OCI-LY1 (cell line): ENCODE data around the gene RELL1.

Experiments used
- H2AFZ ChIP-seq: fragments of 200-600 bp; sonication (generic), shearing (Covaris generic); 2 replicates; pipeline ENCODE4 v1.6.0; 2014; ENCODE audit warnings: antibody characterized with exemption, mild to moderate bottlenecking, low read length
- H3F3A ChIP-seq: fragments of 200-600 bp; sonication (generic), shearing (Covaris generic); 2 replicates; pipeline ENCODE4 v1.6.0; 2014; ENCODE audit warnings: mild to moderate bottlenecking, antibody characterized with exemption, low read length, moderate library complexity; ENCODE audit not compliant: insufficient read depth
- H3K27ac ChIP-seq: fragments of 200-600 bp; sonication (generic); 2 replicates; pipeline ENCODE4 v1.5.1; 2014; ENCODE audit warnings: low read length, mixed run types, mild to moderate bottlenecking, low read depth; ENCODE audit not compliant: poor library complexity, severe bottlenecking
- H3K27me3 ChIP-seq: fragments of 200-600 bp; sonication (generic); 2 replicates; pipeline ENCODE4 v1.6.0; 2014; ENCODE audit warnings: antibody characterized with exemption, mild to moderate bottlenecking, low read length, moderate library complexity; ENCODE audit not compliant: insufficient read depth
- H3K36me3 ChIP-seq: fragments of 200-600 bp; sonication (generic); 2 replicates; pipeline ENCODE4 v1.6.1; 2014; ENCODE audit warnings: mild to moderate bottlenecking, antibody characterized with exemption, low read length, moderate library complexity, mixed read lengths; ENCODE audit not compliant: insufficient read depth
- H3K4me1 ChIP-seq: fragments of 200-600 bp; sonication (generic); 2 replicates; pipeline ENCODE4 v1.5.1; 2014; ENCODE audit warnings: mild to moderate bottlenecking, low read length, moderate library complexity; ENCODE audit not compliant: insufficient read depth, severe bottlenecking
- H3K4me2 ChIP-seq: fragments of 200-600 bp; sonication (generic), shearing (Covaris generic); 2 replicates; pipeline ENCODE4 v1.6.1; 2014; ENCODE audit warnings: low read length
- H3K4me3 ChIP-seq: fragments of 200-600 bp; sonication (generic); 2 replicates; pipeline ENCODE4 v1.5.1; 2014; ENCODE audit warnings: low read length, low read depth, mild to moderate bottlenecking, mixed read lengths; ENCODE audit not compliant: poor library complexity, severe bottlenecking
- H3K79me2 ChIP-seq: fragments of 200-600 bp; shearing (Covaris generic); 2 replicates; pipeline ENCODE4 v1.6.1; 2016; ENCODE audit warnings: mixed run types, low read length, mixed read lengths; ENCODE audit not compliant: insufficient read depth
- H3K9ac ChIP-seq: fragments of 200-600 bp; sonication (generic), shearing (Covaris generic); 2 replicates; pipeline ENCODE4 v1.6.1; 2014; ENCODE audit warnings: mild to moderate bottlenecking, low read length, mixed read lengths
- H3K9me2 ChIP-seq: fragments of 200-600 bp; sonication (generic), shearing (Covaris generic); 2 replicates; pipeline ENCODE4 v1.6.1; 2014; ENCODE audit warnings: low read depth, mild to moderate bottlenecking, low read length, mixed read lengths
- H3K9me3 ChIP-seq: fragments of 200-600 bp; shearing (Covaris generic); 2 replicates; pipeline ENCODE4 v1.6.1; 2014; ENCODE audit warnings: low read length, mixed read lengths
- H4K20me1 ChIP-seq: fragments of 200-600 bp; sonication (generic), shearing (Covaris generic); 2 replicates; pipeline ENCODE4 v1.6.0; 2016; ENCODE audit warnings: mild to moderate bottlenecking, low read length; ENCODE audit not compliant: insufficient read depth
- EZH2 ChIP-seq: fragments of 200-600 bp; sonication (generic), shearing (Covaris generic); IDR thresholded peaks from 2 replicates; pipeline ENCODE4 v1.8.0; 2017; ENCODE audit warnings: borderline replicate concordance, mixed run types, mild to moderate bottlenecking, antibody characterized with exemption, low read length, moderate library complexity, mixed read lengths
- TF ChIP-seq, protein P1 (sequence below): fragments of 200-600 bp; sonication (generic), shearing (Covaris generic); IDR thresholded peaks from 2 replicates; pipeline ENCODE4 v1.5.1; 2017; ENCODE audit warnings: mild to moderate bottlenecking, antibody characterized with exemption, low read length, moderate library complexity, mixed read lengths

The RELL1 gene

DNA sequence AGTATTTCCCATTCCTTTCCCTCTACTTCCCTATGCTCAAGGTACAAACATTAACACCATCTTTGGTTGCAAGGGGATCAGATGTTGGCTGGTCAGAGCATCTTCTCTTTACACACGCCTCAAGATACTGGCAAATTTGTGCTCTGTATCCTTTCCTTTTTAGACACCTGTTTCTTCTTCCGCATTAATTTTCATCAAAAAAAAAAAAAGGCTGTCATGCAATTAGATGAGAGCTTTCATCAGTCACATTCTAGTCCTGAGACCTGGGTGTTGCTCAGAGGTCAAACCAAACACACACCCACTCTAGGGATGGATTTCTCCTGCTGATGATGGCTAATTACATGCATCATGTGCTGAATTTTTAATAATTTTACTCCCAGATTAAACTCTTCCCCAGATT lies 2.0 kb downstream of the RELL1 start:
- no peak for TF ChIP-seq EZH2
- TF ChIP-seq, protein P1, sequence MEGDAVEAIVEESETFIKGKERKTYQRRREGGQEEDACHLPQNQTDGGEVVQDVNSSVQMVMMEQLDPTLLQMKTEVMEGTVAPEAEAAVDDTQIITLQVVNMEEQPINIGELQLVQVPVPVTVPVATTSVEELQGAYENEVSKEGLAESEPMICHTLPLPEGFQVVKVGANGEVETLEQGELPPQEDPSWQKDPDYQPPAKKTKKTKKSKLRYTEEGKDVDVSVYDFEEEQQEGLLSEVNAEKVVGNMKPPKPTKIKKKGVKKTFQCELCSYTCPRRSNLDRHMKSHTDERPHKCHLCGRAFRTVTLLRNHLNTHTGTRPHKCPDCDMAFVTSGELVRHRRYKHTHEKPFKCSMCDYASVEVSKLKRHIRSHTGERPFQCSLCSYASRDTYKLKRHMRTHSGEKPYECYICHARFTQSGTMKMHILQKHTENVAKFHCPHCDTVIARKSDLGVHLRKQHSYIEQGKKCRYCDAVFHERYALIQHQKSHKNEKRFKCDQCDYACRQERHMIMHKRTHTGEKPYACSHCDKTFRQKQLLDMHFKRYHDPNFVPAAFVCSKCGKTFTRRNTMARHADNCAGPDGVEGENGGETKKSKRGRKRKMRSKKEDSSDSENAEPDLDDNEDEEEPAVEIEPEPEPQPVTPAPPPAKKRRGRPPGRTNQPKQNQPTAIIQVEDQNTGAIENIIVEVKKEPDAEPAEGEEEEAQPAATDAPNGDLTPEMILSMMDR: no peak
- no peaks in the 10 kb centered on the region for H4K20me1 ChIP-seq
- H3K9ac ChIP-seq: peak overlapping the region; percentile 79; the same call in 1 of the 2 replicates
- H2AFZ ChIP-seq: no peak overlapping the region
- H3K4me3 ChIP-seq: peak overlapping the region; percentile 79
- peaks cover 62% of the 10 kb centered on the region for H3K4me1 ChIP-seq
- no peaks in the 10 kb centered on the region for H3F3A ChIP-seq
- peaks cover 40% of the 10 kb centered on the region for H3K79me2 ChIP-seq
- peak overlapping the region; percentile 80 for H3K4me2 ChIP-seq
- H3K36me3 ChIP-seq: no peaks in the 10 kb centered on the region
- H3K27ac ChIP-seq: peak overlapping the region; percentile 81
- no peaks in the 10 kb centered on the region for H3K9me3 ChIP-seq
- no peaks in the 10 kb centered on the region for H3K27me3 ChIP-seq
- H3K9me2 ChIP-seq: no peaks in the 10 kb centered on the region

DNA sequence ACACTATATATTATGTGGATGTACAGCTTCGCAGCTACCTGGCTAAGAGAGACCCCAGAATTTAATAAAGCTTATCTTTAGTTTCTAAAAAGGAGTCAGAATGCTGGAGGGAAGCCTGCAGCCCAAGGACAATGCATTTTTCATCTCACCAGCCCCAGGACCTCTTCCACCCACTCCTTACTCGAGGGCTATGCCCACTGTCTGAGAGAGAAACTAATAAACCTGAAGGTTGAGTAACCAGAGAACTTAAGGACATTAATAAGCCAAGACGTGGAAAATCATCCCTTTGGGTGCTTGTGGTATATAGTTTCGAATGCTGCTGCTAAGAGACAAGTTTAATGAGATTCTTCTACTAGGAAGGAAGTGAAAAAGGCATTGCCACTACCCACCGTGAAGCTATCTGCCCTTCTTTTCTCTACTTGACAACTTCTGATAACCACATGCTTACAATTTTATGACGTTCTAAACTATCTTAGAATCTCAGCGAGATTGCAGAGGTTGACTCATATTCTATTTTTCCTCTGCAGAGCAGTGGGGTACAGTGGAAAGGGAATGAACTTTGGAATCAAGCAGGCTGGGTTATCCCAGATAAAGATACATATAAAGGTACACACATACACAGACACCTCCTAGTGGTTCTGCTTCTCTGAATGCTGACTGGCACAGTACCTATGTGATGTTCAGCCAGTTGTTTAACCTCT lies 3.3 kb downstream of the RELL1 start:
- no peaks in the 10 kb centered on the region for H3K36me3 ChIP-seq
- H3K9me3 ChIP-seq: no peaks in the 10 kb centered on the region
- H4K20me1 ChIP-seq: no peaks in the 10 kb centered on the region
- no peaks in the 10 kb centered on the region for H3K9me2 ChIP-seq
- H3K27me3 ChIP-seq: no peaks in the 10 kb centered on the region
- H3K27ac ChIP-seq: peak overlapping the region; percentile 88
- H3K4me3 ChIP-seq: peak overlapping the region; percentile 46
- peak overlapping the region; percentile 48 for H3K9ac ChIP-seq
- peak overlapping the region; percentile 78 for H3K4me2 ChIP-seq
- peaks cover 53% of the 10 kb centered on the region for H3K79me2 ChIP-seq
- no peaks in the 10 kb centered on the region for H3F3A ChIP-seq
- H3K4me1 ChIP-seq: peaks cover 75% of the 10 kb centered on the region
- no peak overlapping the region for H2AFZ ChIP-seq
- TF ChIP-seq, protein P1: peak; percentile 44; the same call in 1 of the 2 replicates
- no peak for TF ChIP-seq EZH2

DNA sequence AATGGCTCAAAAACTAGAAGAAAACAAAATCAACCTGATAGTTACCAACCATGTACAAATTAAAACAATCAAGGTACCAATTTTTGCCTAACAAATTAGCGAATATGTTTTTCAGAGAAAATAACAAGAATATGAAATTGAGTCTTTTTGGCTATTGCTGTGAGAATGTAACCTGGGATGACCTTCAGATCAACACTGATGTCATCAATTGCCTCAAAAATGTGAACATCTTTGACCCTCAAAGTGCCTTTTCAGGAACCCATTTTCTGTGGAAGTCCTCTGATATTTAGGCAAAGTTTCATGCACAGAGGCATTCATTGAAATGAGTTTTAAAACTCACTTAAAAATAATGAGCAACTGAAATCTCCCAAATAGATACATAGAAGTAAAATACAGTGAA lies 6.1 kb downstream of the RELL1 start:
- Histone ChIP-seq H4K20me1 (no peaks in the 10 kb centered on the region), H3K4me1 (peaks cover 88% of the 10 kb centered on the region), H3F3A (no peaks in the 10 kb centered on the region), H3K9me2 (no peaks in the 10 kb centered on the region), H2AFZ (no peak overlapping the region), H3K36me3 (no peaks in the 10 kb centered on the region), H3K9me3 (no peaks in the 10 kb centered on the region), H3K27ac (no peak overlapping the region), H3K4me3 (no peak overlapping the region), H3K27me3 (no peaks in the 10 kb centered on the region), H3K4me2 (no peak overlapping the region), H3K79me2 (peaks cover 61% of the 10 kb centered on the region), H3K9ac (no peak overlapping the region)
- no peak for TF ChIP-seq EZH2
- TF ChIP-seq, protein P1: no peak
